Measurements from ENCODE around the gene PHF14. TPM values are rescaled to one million over a fixed set of nuclear protein-coding genes. Genes with fewer than 3 reads are reported as not detected.

Gene PHF14
- total RNA-seq, 1 experiment from 2014 or later, result 49.3 TPM

DNA sequence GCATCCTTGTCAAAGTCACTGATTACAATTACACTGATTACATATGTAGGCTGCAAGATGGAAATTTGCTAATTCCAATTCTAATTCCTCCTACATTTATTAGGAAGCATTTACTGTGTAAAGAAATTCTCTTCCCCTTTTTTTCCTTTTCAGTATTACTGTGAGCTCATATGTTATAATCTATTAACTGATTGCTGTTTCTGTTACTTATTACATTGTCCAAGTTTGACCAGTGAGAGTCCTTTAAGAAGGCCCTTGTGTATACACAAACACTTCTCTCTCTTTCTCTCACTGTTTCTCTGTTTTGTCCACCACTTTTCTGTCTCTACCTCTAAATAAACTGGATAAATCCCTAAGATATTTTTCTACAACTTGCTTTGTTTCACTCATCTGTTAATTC is 31.5 kb downstream of the PHF14 start:
- no peak overlapping the region for H3K4me3 ChIP-seq
- BruUV-seq (replicated peaks), result no TSS peak
- POLR2A ChIA-PET (ENCODE audit: unreplicated experiment), result no interaction called here
- no peaks in the 10 kb centered on the region for H3K27me3 ChIP-seq (ENCODE audit: insufficient read depth, low read depth)
- no peaks in the 10 kb centered on the region; the same call in 1 of the 2 replicates for H3K36me3 ChIP-seq (ENCODE audit: low read depth)
- no peaks in the 10 kb centered on the region for H3F3A ChIP-seq (ENCODE audit: insufficient read depth, low read depth)
- intact Hi-C loops (cut with micrococcal nuclease; ENCODE audit: unreplicated experiment), result no loop called here
- peaks cover 33% of the 10 kb centered on the region for H3K79me2 ChIP-seq (ENCODE audit: low read depth)
- no peak for DNase-seq
- no peaks in the 10 kb centered on the region for H3K9me2 ChIP-seq (ENCODE audit: insufficient read depth)
- no peak overlapping the region for H3K4me2 ChIP-seq
- no peaks in the 10 kb centered on the region for H3K4me1 ChIP-seq (replicated peaks; ENCODE audit: insufficient read depth)
- H2AFZ ChIP-seq, result no peak overlapping the region
- no peak for TF ChIP-seq EZH2 (IDR thresholded peaks at IDR 0.05; ENCODE audit: low read depth)
- TF ChIP-seq, protein P1, sequence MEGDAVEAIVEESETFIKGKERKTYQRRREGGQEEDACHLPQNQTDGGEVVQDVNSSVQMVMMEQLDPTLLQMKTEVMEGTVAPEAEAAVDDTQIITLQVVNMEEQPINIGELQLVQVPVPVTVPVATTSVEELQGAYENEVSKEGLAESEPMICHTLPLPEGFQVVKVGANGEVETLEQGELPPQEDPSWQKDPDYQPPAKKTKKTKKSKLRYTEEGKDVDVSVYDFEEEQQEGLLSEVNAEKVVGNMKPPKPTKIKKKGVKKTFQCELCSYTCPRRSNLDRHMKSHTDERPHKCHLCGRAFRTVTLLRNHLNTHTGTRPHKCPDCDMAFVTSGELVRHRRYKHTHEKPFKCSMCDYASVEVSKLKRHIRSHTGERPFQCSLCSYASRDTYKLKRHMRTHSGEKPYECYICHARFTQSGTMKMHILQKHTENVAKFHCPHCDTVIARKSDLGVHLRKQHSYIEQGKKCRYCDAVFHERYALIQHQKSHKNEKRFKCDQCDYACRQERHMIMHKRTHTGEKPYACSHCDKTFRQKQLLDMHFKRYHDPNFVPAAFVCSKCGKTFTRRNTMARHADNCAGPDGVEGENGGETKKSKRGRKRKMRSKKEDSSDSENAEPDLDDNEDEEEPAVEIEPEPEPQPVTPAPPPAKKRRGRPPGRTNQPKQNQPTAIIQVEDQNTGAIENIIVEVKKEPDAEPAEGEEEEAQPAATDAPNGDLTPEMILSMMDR (conservative IDR thresholded peaks at IDR 0.05), result no peak
- CTCF ChIA-PET, result no interaction called here
- H4K20me1 ChIP-seq (ENCODE audit: insufficient read depth), result peaks cover 23% of the 10 kb centered on the region
- H3K9me3 ChIP-seq (ENCODE audit: insufficient read depth, low read depth), result no peaks in the 10 kb centered on the region
- H3K27ac ChIP-seq, result no peak overlapping the region

DNA sequence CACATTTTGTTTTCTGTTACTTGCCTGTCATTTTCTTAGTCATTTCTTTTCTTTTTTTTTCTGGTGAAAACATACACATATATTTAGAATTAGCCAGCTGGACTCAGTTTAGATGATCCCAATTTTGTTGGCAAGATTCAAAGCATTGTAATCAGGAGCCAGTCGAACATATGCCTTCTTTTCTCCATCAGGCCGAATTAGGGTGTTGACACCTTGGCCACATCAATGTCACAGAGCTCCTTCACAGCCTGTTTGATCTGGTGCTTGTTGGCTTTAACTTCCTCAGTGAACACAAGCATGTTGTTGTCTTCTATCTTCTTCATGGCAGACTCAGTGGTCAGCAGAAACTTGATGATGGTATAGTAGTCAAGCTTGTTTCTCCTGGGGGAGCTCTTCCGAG is 32.6 kb downstream of the PHF14 start:
- no peaks in the 10 kb centered on the region for H3K9me2 ChIP-seq (ENCODE audit: insufficient read depth)
- intact Hi-C loops (cut with micrococcal nuclease; ENCODE audit: unreplicated experiment), result no loop called here
- TF ChIP-seq, protein P1 (conservative IDR thresholded peaks at IDR 0.05), result no peak
- no peak for TF ChIP-seq EZH2 (IDR thresholded peaks at IDR 0.05; ENCODE audit: low read depth)
- H3K79me2 ChIP-seq (ENCODE audit: low read depth), result peaks cover 36% of the 10 kb centered on the region
- DNase-seq, result no peak
- H3K36me3 ChIP-seq (ENCODE audit: low read depth), result no peaks in the 10 kb centered on the region; the same call in 1 of the 2 replicates
- no peak overlapping the region for H3K27ac ChIP-seq
- no peaks in the 10 kb centered on the region for H3K4me1 ChIP-seq (replicated peaks; ENCODE audit: insufficient read depth)
- no peak overlapping the region for H2AFZ ChIP-seq
- no peak overlapping the region for H3K4me2 ChIP-seq
- no peaks in the 10 kb centered on the region for H3K9me3 ChIP-seq (ENCODE audit: insufficient read depth, low read depth)
- H3K27me3 ChIP-seq (ENCODE audit: insufficient read depth, low read depth), result no peaks in the 10 kb centered on the region
- POLR2A ChIA-PET (ENCODE audit: unreplicated experiment), result no interaction called here
- no peak overlapping the region for H3K4me3 ChIP-seq
- BruUV-seq (replicated peaks), result no TSS peak
- peaks cover 20% of the 10 kb centered on the region for H4K20me1 ChIP-seq (ENCODE audit: insufficient read depth)
- CTCF ChIA-PET, result no interaction called here
- no peaks in the 10 kb centered on the region for H3F3A ChIP-seq (ENCODE audit: insufficient read depth, low read depth)

DNA sequence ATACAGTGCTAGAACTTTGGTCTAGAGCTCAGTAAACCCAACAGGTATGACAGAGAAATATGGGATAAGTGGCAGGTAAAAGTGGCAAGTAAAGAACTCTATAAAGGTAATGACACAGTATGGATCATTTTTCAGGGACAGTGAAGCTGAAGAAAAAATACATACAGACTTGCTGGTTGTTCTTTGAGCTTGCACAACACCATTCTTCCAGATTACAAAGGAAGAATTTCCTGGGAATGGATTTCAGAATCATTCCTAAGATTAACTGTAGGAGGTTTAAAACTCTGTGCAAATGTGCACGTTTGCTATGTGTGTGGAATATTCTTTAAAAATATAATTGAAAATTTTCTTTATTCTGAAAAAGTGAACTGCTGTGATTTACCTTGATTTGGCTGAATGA is 36.0 kb downstream of the PHF14 start:
- no peak overlapping the region for H3K4me2 ChIP-seq
- DNase-seq, result no peak
- ChIA-PET POLR2A (ENCODE audit: unreplicated experiment) (no interaction called here), CTCF (no interaction called here)
- no peaks in the 10 kb centered on the region for H3K27me3 ChIP-seq (ENCODE audit: insufficient read depth, low read depth)
- TF ChIP-seq, protein P1 (conservative IDR thresholded peaks at IDR 0.05), result no peak
- TF ChIP-seq EZH2 (IDR thresholded peaks at IDR 0.05; ENCODE audit: low read depth), result no peak
- peaks cover 12% of the 10 kb centered on the region; the same call in 1 of the 2 replicates for H3K36me3 ChIP-seq (ENCODE audit: low read depth)
- H2AFZ ChIP-seq, result no peak overlapping the region
- intact Hi-C loops (cut with micrococcal nuclease; ENCODE audit: unreplicated experiment), result no loop called here
- H3K79me2 ChIP-seq (ENCODE audit: low read depth), result peaks cover 19% of the 10 kb centered on the region; the same call in 1 of the 2 replicates
- no peaks in the 10 kb centered on the region for H3F3A ChIP-seq (ENCODE audit: insufficient read depth, low read depth)
- H3K9me3 ChIP-seq (ENCODE audit: insufficient read depth, low read depth), result no peaks in the 10 kb centered on the region
- peaks cover 17% of the 10 kb centered on the region for H4K20me1 ChIP-seq (ENCODE audit: insufficient read depth)
- no peak overlapping the region for H3K4me3 ChIP-seq
- H3K9me2 ChIP-seq (ENCODE audit: insufficient read depth), result no peaks in the 10 kb centered on the region
- H3K4me1 ChIP-seq (replicated peaks; ENCODE audit: insufficient read depth), result no peaks in the 10 kb centered on the region
- BruUV-seq (replicated peaks), result no TSS peak
- H3K27ac ChIP-seq, result no peak overlapping the region
